ENCODE measurements around the gene SMTNL2.
"Not testable (repeated sequence)": the region's sequence is repeated elsewhere in the genome, so short reads cannot be mapped to it uniquely, and the experiment has no call there.

The SMTNL2 gene

GRCh38 chr17:4638766-4639165 is 54.4 kb downstream of the SMTNL2 start:
- DNase-seq = not testable (repeated sequence)

GRCh38 chr17:4639301-4640059 is 55.2 kb downstream of the SMTNL2 start:
- not testable (repeated sequence) for DNase-seq

- not testable (repeated sequence) for DNase-seq
Observed at GRCh38 chr17:4640569-4641188, 56.4 kb downstream of the SMTNL2 start.

- DNase-seq = no peak
Observed at GRCh38 chr17:4641297-4642195, 57.2 kb downstream of the SMTNL2 start, which contains the start of gene ALOX15. TSS of gene ALOX15 (minus strand) at chr17:4641678. CDS start at chr17:4641651, 27 bp downstream.

- DNase-seq = no peak
Observed at GRCh38 chr17:4642286-4642685, 58.0 kb downstream of the SMTNL2 start.

- DNase-seq = no peak
Observed at GRCh38 chr17:4643676-4644075, 59.3 kb downstream of the SMTNL2 start.

GRCh38 chr17:4645642-4646041 is 61.3 kb downstream of the SMTNL2 start:
- DNase-seq = no peak

- no peak for DNase-seq
Observed at GRCh38 chr17:4648741-4649140, 64.4 kb downstream of the SMTNL2 start.

GRCh38 chr17:4652997-4653396 is 68.7 kb downstream of the SMTNL2 start:
- DNase-seq = no peak

GRCh38 chr17:4655933-4656332 is 71.6 kb downstream of the SMTNL2 start:
- not testable (repeated sequence) for DNase-seq

- DNase-seq = no peak
Observed at GRCh38 chr17:4657678-4658077, 73.3 kb downstream of the SMTNL2 start.
